ENCODE measurements around the gene BCL7A. TPM values are rescaled to one million over a fixed set of nuclear protein-coding genes. Genes with fewer than 3 reads are reported as not detected.

The BCL7A gene
- total RNA-seq (2012; rRNA removed), result 2.8 and 3.0 TPM in 2 replicates

- Histone ChIP-seq H3K36me3 (ENCODE audit: insufficient read depth, low read length) (no peaks in the 10 kb centered on the region), H3K9ac (ENCODE audit: low read depth, low read length) (peak within 1 kb of the TSS; percentile 93), H3K27me3 (ENCODE audit: control insufficient read depth, insufficient read depth, low read length) (no peaks in the 10 kb centered on the region), H3K4me3 (ENCODE audit: low read length) (peak within 1 kb of the TSS; percentile 86), H3K9me3 (replicated peaks; ENCODE audit: low read length) (no peaks in the 10 kb centered on the region), H3K4me2 (ENCODE audit: low read length) (peak within 1 kb of the TSS; percentile 92), H3K4me1 (ENCODE audit: control insufficient read depth, insufficient read depth, low read length) (peaks cover 25% of the 10 kb centered on the region)
Measured at GRCh38 chr12:122021822-122022392, at the start of gene BCL7A. BCL7A (plus strand) TSS chr12:122021884; CDS start chr12:122022092, 208 bp downstream.

- Histone ChIP-seq H3K4me1 (ENCODE audit: control insufficient read depth, insufficient read depth, low read length) (no peaks in the 10 kb centered on the region), H3K4me3 (ENCODE audit: low read length) (no peak overlapping the region), H3K9me3 (replicated peaks; ENCODE audit: low read length) (no peaks in the 10 kb centered on the region), H3K9ac (ENCODE audit: low read depth, low read length) (no peak overlapping the region), H3K4me2 (ENCODE audit: low read length) (no peak overlapping the region), H3K27me3 (ENCODE audit: control insufficient read depth, insufficient read depth, low read length) (no peaks in the 10 kb centered on the region), H3K36me3 (ENCODE audit: insufficient read depth, low read length) (no peaks in the 10 kb centered on the region)
Measured at GRCh38 chr12:121974026-121974985, 47.4 kb upstream of the BCL7A start.

- H3K9me3 ChIP-seq (replicated peaks; ENCODE audit: low read length), result no peaks in the 10 kb centered on the region
- no peaks in the 10 kb centered on the region for H3K36me3 ChIP-seq (ENCODE audit: insufficient read depth, low read length)
- no peak overlapping the region for H3K9ac ChIP-seq (ENCODE audit: low read depth, low read length)
- H3K4me1 ChIP-seq (ENCODE audit: control insufficient read depth, insufficient read depth, low read length), result no peaks in the 10 kb centered on the region
- no peak overlapping the region for H3K4me3 ChIP-seq (ENCODE audit: low read length)
- H3K27me3 ChIP-seq (ENCODE audit: control insufficient read depth, insufficient read depth, low read length), result no peaks in the 10 kb centered on the region
- no peak overlapping the region for H3K4me2 ChIP-seq (ENCODE audit: low read length)
Measured at GRCh38 chr12:121975021-121975420, 46.7 kb upstream of the BCL7A start.

GRCh38 chr12:121976950-121977349, 44.7 kb upstream of the BCL7A start:
- H3K9ac ChIP-seq (ENCODE audit: low read depth, low read length), result no peak overlapping the region
- no peak overlapping the region for H3K4me3 ChIP-seq (ENCODE audit: low read length)
- no peaks in the 10 kb centered on the region for H3K9me3 ChIP-seq (replicated peaks; ENCODE audit: low read length)

GRCh38 chr12:121980191-121980891, 41.3 kb upstream of the BCL7A start:
- Histone ChIP-seq H3K4me2 (ENCODE audit: low read length) (no peak overlapping the region), H3K27me3 (ENCODE audit: control insufficient read depth, insufficient read depth, low read length) (no peaks in the 10 kb centered on the region), H3K4me3 (ENCODE audit: low read length) (no peak overlapping the region), H3K9me3 (replicated peaks; ENCODE audit: low read length) (no peaks in the 10 kb centered on the region), H3K4me1 (ENCODE audit: control insufficient read depth, insufficient read depth, low read length) (peaks cover 4% of the 10 kb centered on the region), H3K9ac (ENCODE audit: low read depth, low read length) (no peak overlapping the region), H3K36me3 (ENCODE audit: insufficient read depth, low read length) (no peaks in the 10 kb centered on the region)

More at GRCh38 chr12:121976950-121977349, 44.7 kb upstream of the BCL7A start:
- no peaks in the 10 kb centered on the region for H3K36me3 ChIP-seq (ENCODE audit: insufficient read depth, low read length)
- no peak overlapping the region for H3K4me2 ChIP-seq (ENCODE audit: low read length)
- no peaks in the 10 kb centered on the region for H3K27me3 ChIP-seq (ENCODE audit: control insufficient read depth, insufficient read depth, low read length)
- H3K4me1 ChIP-seq (ENCODE audit: control insufficient read depth, insufficient read depth, low read length), result peaks cover 4% of the 10 kb centered on the region

GRCh38 chr12:121980892-121981272, 40.8 kb upstream of the BCL7A start:
- Histone ChIP-seq H3K4me2 (ENCODE audit: low read length) (no peak overlapping the region), H3K9me3 (replicated peaks; ENCODE audit: low read length) (no peaks in the 10 kb centered on the region), H3K27me3 (ENCODE audit: control insufficient read depth, insufficient read depth, low read length) (no peaks in the 10 kb centered on the region), H3K36me3 (ENCODE audit: insufficient read depth, low read length) (no peaks in the 10 kb centered on the region), H3K9ac (ENCODE audit: low read depth, low read length) (no peak overlapping the region), H3K4me3 (ENCODE audit: low read length) (no peak overlapping the region), H3K4me1 (ENCODE audit: control insufficient read depth, insufficient read depth, low read length) (peaks cover 4% of the 10 kb centered on the region)

GRCh38 chr12:121981456-121981855, 40.2 kb upstream of the BCL7A start:
- H3K4me2 ChIP-seq (ENCODE audit: low read length), result no peak overlapping the region
- H3K4me1 ChIP-seq (ENCODE audit: control insufficient read depth, insufficient read depth, low read length), result peaks cover 4% of the 10 kb centered on the region

GRCh38 chr12:121982950-121983349, 38.7 kb upstream of the BCL7A start:
- Histone ChIP-seq H3K4me2 (ENCODE audit: low read length) (no peak overlapping the region), H3K4me3 (ENCODE audit: low read length) (no peak overlapping the region), H3K36me3 (ENCODE audit: insufficient read depth, low read length) (no peaks in the 10 kb centered on the region), H3K4me1 (ENCODE audit: control insufficient read depth, insufficient read depth, low read length) (peaks cover 4% of the 10 kb centered on the region), H3K9me3 (replicated peaks; ENCODE audit: low read length) (no peaks in the 10 kb centered on the region), H3K27me3 (ENCODE audit: control insufficient read depth, insufficient read depth, low read length) (no peaks in the 10 kb centered on the region), H3K9ac (ENCODE audit: low read depth, low read length) (no peak overlapping the region)

More at GRCh38 chr12:121981456-121981855, 40.2 kb upstream of the BCL7A start:
- H3K4me3 ChIP-seq (ENCODE audit: low read length), result no peak overlapping the region
- no peaks in the 10 kb centered on the region for H3K9me3 ChIP-seq (replicated peaks; ENCODE audit: low read length)
- no peak overlapping the region for H3K9ac ChIP-seq (ENCODE audit: low read depth, low read length)
- no peaks in the 10 kb centered on the region for H3K36me3 ChIP-seq (ENCODE audit: insufficient read depth, low read length)
- H3K27me3 ChIP-seq (ENCODE audit: control insufficient read depth, insufficient read depth, low read length), result no peaks in the 10 kb centered on the region

- Histone ChIP-seq H3K36me3 (ENCODE audit: insufficient read depth, low read length) (no peaks in the 10 kb centered on the region), H3K4me1 (ENCODE audit: control insufficient read depth, insufficient read depth, low read length) (peaks cover 4% of the 10 kb centered on the region), H3K9me3 (replicated peaks; ENCODE audit: low read length) (no peaks in the 10 kb centered on the region), H3K4me3 (ENCODE audit: low read length) (no peak overlapping the region), H3K4me2 (ENCODE audit: low read length) (no peak overlapping the region), H3K9ac (ENCODE audit: low read depth, low read length) (no peak overlapping the region), H3K27me3 (ENCODE audit: control insufficient read depth, insufficient read depth, low read length) (no peaks in the 10 kb centered on the region)
Measured at GRCh38 chr12:121983536-121984210, 38.0 kb upstream of the BCL7A start.

- Histone ChIP-seq H3K9me3 (replicated peaks; ENCODE audit: low read length) (no peaks in the 10 kb centered on the region), H3K4me1 (ENCODE audit: control insufficient read depth, insufficient read depth, low read length) (peaks cover 14% of the 10 kb centered on the region), H3K4me2 (ENCODE audit: low read length) (no peak overlapping the region), H3K27me3 (ENCODE audit: control insufficient read depth, insufficient read depth, low read length) (no peaks in the 10 kb centered on the region), H3K36me3 (ENCODE audit: insufficient read depth, low read length) (no peaks in the 10 kb centered on the region), H3K4me3 (ENCODE audit: low read length) (no peak overlapping the region), H3K9ac (ENCODE audit: low read depth, low read length) (no peak overlapping the region)
Measured at GRCh38 chr12:121986489-121987245, 35.0 kb upstream of the BCL7A start.

Measured in skeletal muscle satellite cell (primary cell).